SK-N-SH treated with all-trans-retinoic acid at 6 μM for 48 hours (cell line): Measurements from ENCODE around the gene IFNGR1.
A peak's percentile ranks its signal among the peaks of the same experiment; 100 is the strongest.

Source experiments
- ATAC-seq: fragments of 200-7000 bp; cut with Tn5 transposase; 3 replicates; pipeline ENCODE4 v1.9.1; 2020; ENCODE audit warnings: mild to moderate bottlenecking, moderate library complexity
- ARNTL ChIP-seq: fragments of 450-650 bp; formaldehyde crosslinking; IDR thresholded peaks from 2 replicates; pipeline ENCODE4 v1.5.0; 2020; ENCODE audit warnings: low read depth, mild to moderate bottlenecking, moderate library complexity, borderline replicate concordance
- BACH2 ChIP-seq: fragments of 250-450 bp; sonication (Bioruptor Pico); IDR thresholded peaks from 2 replicates; pipeline ENCODE4 v1.9.0; 2021; ENCODE audit warnings: mild to moderate bottlenecking, borderline replicate concordance
- CREB5 ChIP-seq: fragments of 250-450 bp; sonication (Bioruptor Pico); IDR thresholded peaks from 2 replicates; pipeline ENCODE4 v1.5.1; 2020; ENCODE audit warnings: low read depth, mild to moderate bottlenecking, moderate library complexity
- GLIS3 ChIP-seq: fragments of 250-450 bp; sonication (Bioruptor Pico); IDR thresholded peaks from 2 replicates; pipeline ENCODE4 v1.5.0; 2020; ENCODE audit warnings: mild to moderate bottlenecking, moderate library complexity
- ISL1 ChIP-seq: fragments of 250-450 bp; sonication (Bioruptor Pico); IDR thresholded peaks from 2 replicates; pipeline ENCODE4 v2.1.2; 2022; ENCODE audit warnings: mild to moderate bottlenecking, moderate library complexity
- OSR1 ChIP-seq: fragments of 250-450 bp; sonication (Bioruptor Pico); IDR thresholded peaks from 2 replicates; pipeline ENCODE4 v1.8.0; 2022; ENCODE audit warnings: moderate library complexity, mild to moderate bottlenecking, inconsistent platforms
- PATZ1 ChIP-seq: fragments of 250-450 bp; sonication (Bioruptor Pico); IDR thresholded peaks from 2 replicates; pipeline ENCODE4 v1.8.0; 2020; ENCODE audit warnings: mild to moderate bottlenecking, moderate library complexity, borderline replicate concordance
- POU6F1 ChIP-seq: fragments of 250-450 bp; sonication (Bioruptor Pico); IDR thresholded peaks from 2 replicates; pipeline ENCODE4 v1.8.0; 2021; ENCODE audit warnings: low read depth, mild to moderate bottlenecking, moderate library complexity, borderline replicate concordance
- PPARA ChIP-seq: fragments of 250-450 bp; sonication (Bioruptor Pico); IDR thresholded peaks from 2 replicates; pipeline ENCODE4 v1.5.0; 2020; ENCODE audit warnings: mild to moderate bottlenecking, borderline replicate concordance
- RARB ChIP-seq: fragments of 250-450 bp; sonication (Bioruptor Pico); IDR thresholded peaks from 2 replicates; pipeline ENCODE4 v1.8.0; 2021; ENCODE audit warnings: mild to moderate bottlenecking, moderate library complexity
- SNAI2 ChIP-seq: fragments of 250-450 bp; sonication (Bioruptor Pico); IDR thresholded peaks from 2 replicates; pipeline ENCODE4 v1.5.0; 2020; ENCODE audit warnings: mild to moderate bottlenecking, moderate library complexity
- TCF4 ChIP-seq: fragments of 250-450 bp; sonication (Bioruptor Pico); IDR thresholded peaks from 2 replicates; pipeline ENCODE4 v1.8.0; 2021; ENCODE audit warnings: mild to moderate bottlenecking, moderate library complexity, borderline replicate concordance
- TOX ChIP-seq: fragments of 250-450 bp; sonication (Bioruptor Pico); IDR thresholded peaks from 2 replicates; pipeline ENCODE4 v1.8.0; 2021; ENCODE audit warnings: mild to moderate bottlenecking, moderate library complexity, borderline replicate concordance
- ZC3H10 ChIP-seq: fragments of 250-450 bp; sonication (Bioruptor Pico); IDR thresholded peaks from 2 replicates; pipeline ENCODE4 v1.5.1; 2021; ENCODE audit warnings: mild to moderate bottlenecking, moderate library complexity
- ZFP3 ChIP-seq: fragments of 250-450 bp; sonication (Bioruptor Pico); IDR thresholded peaks from 2 replicates; pipeline ENCODE4 v1.5.0; 2020; ENCODE audit warnings: mild to moderate bottlenecking, moderate library complexity
- ZFP30 ChIP-seq: fragments of 450-650 bp; formaldehyde crosslinking; IDR thresholded peaks from 2 replicates; pipeline ENCODE4 v1.5.0; 2022; ENCODE audit warnings: mild to moderate bottlenecking, moderate library complexity
- ZNF70 ChIP-seq: fragments of 450-650 bp; formaldehyde crosslinking; IDR thresholded peaks from 2 replicates; pipeline ENCODE4 v1.5.0; 2020; ENCODE audit warnings: mild to moderate bottlenecking, moderate library complexity
- ZNF8 ChIP-seq: fragments of 450-650 bp; formaldehyde crosslinking; IDR thresholded peaks from 2 replicates; pipeline ENCODE4 v1.5.0; 2020; ENCODE audit warnings: mild to moderate bottlenecking, moderate library complexity
- TF ChIP-seq, protein P1 (sequence below): fragments of 250-450 bp; sonication (Bioruptor Pico); IDR thresholded peaks from 2 replicates; pipeline ENCODE4 v1.5.1; 2021; ENCODE audit warnings: mild to moderate bottlenecking, moderate library complexity
- TF ChIP-seq, protein P2 (sequence below): fragments of 250-450 bp; sonication (Bioruptor Pico); IDR thresholded peaks from 2 replicates; pipeline ENCODE4 v1.5.0; 2020; ENCODE audit warnings: mild to moderate bottlenecking, moderate library complexity

The IFNGR1 gene

DNA sequence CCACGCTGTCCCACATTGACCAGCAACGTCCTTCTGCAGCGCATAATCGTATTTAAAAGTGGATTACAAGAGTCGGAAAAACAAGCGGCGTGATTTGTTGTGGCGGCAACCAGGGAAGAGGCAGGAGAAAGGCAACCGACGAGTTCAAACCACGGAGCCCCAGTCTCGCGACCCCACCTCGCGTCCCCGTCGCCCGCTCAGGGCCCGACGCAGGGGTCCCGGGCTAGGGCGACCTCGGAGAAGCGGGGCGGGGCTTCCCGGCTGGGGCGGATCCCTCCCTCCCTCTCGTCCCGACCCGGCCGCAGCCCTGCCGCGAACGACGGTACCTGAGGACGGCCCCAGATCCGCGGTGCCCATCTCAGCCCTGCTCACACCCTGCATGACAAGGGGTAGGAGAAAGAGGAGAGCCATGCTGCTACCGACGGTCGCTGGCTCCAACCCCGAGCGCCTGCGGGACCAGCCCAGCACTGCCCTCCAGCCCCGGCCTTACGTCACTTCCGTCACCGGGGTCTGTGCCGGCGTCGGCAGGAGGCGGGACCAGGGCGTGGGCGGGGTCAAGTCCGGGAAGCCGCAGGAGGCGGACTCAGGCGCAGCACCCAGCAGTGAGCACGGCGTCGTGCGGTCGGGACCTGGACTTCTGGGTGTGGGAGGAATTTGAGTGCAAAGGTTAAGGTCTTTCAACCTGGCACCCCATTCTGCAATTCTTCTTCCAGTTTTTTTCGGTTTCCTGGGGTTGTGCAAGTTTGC lies at the start of gene IFNGR1:
Gene IFNGR1, minus strand, starts transcription at position 469 of the 747 bp plus-strand sequence. Its CDS starts 58 bp downstream, at position 411.
- no peak for TF ChIP-seq ISL1 (CRISPR knock-in tag)
- 0 out of 2 replicates have a peak, but pooled peaks have one; percentile 21 for TF ChIP-seq ZFP3 (CRISPR knock-in tag)
- peak; percentile 99 for ATAC-seq

GRCh38 chr6:137268911-137269310 lies 49.7 kb upstream of the IFNGR1 start:
- no peak for ATAC-seq

DNA sequence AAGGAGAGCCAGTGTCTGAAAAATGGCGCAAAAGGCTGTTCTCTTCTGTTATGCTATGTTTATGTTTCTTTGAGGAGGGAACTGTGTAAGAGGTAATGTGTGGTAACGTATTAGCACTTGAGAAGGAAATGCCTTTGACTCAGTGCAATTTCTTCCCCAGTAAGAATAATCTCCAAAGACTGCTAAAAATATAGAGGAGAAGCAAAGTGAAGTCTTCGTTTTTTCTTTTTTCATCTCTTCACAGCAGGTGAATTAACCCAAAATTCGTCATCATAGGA lies 47.1 kb upstream of the IFNGR1 start:
- TF ChIP-seq ARNTL (CRISPR knock-in tag) (no peak), TOX (CRISPR knock-in tag) (no peak), ZFP30 (CRISPR knock-in tag) (no peak), ZFP3 (CRISPR knock-in tag) (no peak), SNAI2 (CRISPR knock-in tag) (no peak), PATZ1 (no peak)
- TF ChIP-seq, protein P1, sequence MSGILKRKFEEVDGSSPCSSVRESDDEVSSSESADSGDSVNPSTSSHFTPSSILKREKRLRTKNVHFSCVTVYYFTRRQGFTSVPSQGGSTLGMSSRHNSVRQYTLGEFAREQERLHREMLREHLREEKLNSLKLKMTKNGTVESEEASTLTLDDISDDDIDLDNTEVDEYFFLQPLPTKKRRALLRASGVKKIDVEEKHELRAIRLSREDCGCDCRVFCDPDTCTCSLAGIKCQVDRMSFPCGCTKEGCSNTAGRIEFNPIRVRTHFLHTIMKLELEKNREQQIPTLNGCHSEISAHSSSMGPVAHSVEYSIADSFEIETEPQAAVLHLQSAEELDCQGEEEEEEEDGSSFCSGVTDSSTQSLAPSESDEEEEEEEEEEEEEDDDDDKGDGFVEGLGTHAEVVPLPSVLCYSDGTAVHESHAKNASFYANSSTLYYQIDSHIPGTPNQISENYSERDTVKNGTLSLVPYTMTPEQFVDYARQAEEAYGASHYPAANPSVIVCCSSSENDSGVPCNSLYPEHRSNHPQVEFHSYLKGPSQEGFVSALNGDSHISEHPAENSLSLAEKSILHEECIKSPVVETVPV (CRISPR knock-in tag) = no peak
- ATAC-seq = no peak

More at GRCh38 chr6:137268911-137269310, 49.7 kb upstream of the IFNGR1 start:
- TF ChIP-seq ZFP3 (CRISPR knock-in tag) (no peak), GLIS3 (CRISPR knock-in tag) (no peak), PPARA (CRISPR knock-in tag) (no peak), ZNF70 (CRISPR knock-in tag) (no peak), OSR1 (CRISPR knock-in tag) (no peak), SNAI2 (CRISPR knock-in tag) (no peak), CREB5 (CRISPR knock-in tag) (no peak), ZNF8 (CRISPR knock-in tag) (no peak), TCF4 (CRISPR knock-in tag) (no peak), ARNTL (CRISPR knock-in tag) (no peak), RARB (CRISPR knock-in tag) (no peak), ZFP30 (CRISPR knock-in tag) (no peak)

DNA sequence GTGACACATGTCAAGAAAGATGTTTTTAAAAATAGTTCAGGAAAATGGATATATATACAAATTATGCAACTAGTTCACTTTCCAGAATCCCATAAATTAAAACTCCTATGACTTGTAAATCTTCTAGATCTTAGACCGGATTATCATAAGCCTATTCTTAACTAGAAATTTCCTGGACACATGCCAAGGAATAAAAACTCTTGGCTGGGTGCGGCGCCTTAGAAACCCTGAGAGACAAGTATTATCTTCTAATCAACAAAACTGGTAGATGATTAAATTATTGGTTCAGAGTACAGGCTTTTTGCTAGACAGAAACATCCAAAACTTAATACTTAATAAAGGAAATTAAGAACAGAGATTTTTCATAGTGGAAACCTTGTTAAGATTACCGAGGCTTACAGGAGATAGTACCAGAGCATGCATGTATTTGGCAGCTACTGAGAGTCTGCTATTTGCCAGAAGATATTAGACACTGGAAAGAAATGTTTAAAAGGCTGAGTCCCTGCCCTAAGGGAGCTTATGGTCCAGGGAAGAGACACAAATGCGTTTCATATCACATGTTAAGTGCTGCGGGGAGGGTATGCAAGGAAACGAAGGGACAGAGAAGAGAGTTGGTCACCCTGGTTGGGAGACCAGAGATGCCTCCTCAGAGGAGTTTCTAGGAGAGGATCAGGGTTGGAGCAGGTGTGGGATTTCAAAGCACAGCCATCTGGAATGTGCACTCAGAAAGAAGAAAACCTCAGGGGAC lies 46.5 kb upstream of the IFNGR1 start:
- TF ChIP-seq GLIS3 (CRISPR knock-in tag) (no peak), POU6F1 (no peak), ZFP30 (CRISPR knock-in tag) (0 out of 2 replicates have a peak, but pooled peaks have one; percentile 26), ISL1 (CRISPR knock-in tag) (peak; percentile 71), ZC3H10 (CRISPR knock-in tag) (no peak), CREB5 (CRISPR knock-in tag) (no peak), PPARA (CRISPR knock-in tag) (no peak), BACH2 (CRISPR knock-in tag) (no peak), ZFP3 (CRISPR knock-in tag) (no peak)
- TF ChIP-seq, protein P2, sequence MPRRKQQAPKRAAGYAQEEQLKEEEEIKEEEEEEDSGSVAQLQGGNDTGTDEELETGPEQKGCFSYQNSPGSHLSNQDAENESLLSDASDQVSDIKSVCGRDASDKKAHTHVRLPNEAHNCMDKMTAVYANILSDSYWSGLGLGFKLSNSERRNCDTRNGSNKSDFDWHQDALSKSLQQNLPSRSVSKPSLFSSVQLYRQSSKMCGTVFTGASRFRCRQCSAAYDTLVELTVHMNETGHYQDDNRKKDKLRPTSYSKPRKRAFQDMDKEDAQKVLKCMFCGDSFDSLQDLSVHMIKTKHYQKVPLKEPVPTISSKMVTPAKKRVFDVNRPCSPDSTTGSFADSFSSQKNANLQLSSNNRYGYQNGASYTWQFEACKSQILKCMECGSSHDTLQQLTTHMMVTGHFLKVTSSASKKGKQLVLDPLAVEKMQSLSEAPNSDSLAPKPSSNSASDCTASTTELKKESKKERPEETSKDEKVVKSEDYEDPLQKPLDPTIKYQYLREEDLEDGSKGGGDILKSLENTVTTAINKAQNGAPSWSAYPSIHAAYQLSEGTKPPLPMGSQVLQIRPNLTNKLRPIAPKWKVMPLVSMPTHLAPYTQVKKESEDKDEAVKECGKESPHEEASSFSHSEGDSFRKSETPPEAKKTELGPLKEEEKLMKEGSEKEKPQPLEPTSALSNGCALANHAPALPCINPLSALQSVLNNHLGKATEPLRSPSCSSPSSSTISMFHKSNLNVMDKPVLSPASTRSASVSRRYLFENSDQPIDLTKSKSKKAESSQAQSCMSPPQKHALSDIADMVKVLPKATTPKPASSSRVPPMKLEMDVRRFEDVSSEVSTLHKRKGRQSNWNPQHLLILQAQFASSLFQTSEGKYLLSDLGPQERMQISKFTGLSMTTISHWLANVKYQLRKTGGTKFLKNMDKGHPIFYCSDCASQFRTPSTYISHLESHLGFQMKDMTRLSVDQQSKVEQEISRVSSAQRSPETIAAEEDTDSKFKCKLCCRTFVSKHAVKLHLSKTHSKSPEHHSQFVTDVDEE (CRISPR knock-in tag) = no peak
- ATAC-seq = no peak
